Stomach (tissue), 4 donors: ENCODE data around the gene GNAT3.

Source experiments
- EP300 ChIP-seq: sonication (generic); formaldehyde crosslinking; IDR thresholded peaks from one replicate; pipeline ENCODE4 v1.6.1; 2017; ENCODE audit warnings: antibody characterized with exemption
- POLR2A ChIP-seq, 4 donors: fragments of 450-650 bp; IDR thresholded peaks; one replicate each; pipeline ENCODE4 v1.6.1; 2016; ENCODE audit warnings: antibody characterized with exemption in 4 of 4, control low read depth in 2 of 4, mild to moderate bottlenecking in 1 of 4, moderate library complexity in 1 of 4
- POLR2AphosphoS5 ChIP-seq, 3 donors: sonication (generic); formaldehyde crosslinking; IDR thresholded peaks; one replicate each; pipeline ENCODE4 v1.6.1; 2016; ENCODE audit warnings: antibody characterized with exemption in 3 of 3
- TF ChIP-seq, protein P1 (sequence below), 7 experiments: fragments of 450-650 bp in 4 of 7; fragments of 200-600 bp in 3 of 7; sonication (generic) in 3 of 7; IDR thresholded peaks; one replicate each; pipeline ENCODE4 v1.5.1; 2016 to 2019; ENCODE audit warnings: antibody characterized with exemption in 7 of 7, control low read depth in 2 of 7, mild to moderate bottlenecking in 1 of 7

DNA sequence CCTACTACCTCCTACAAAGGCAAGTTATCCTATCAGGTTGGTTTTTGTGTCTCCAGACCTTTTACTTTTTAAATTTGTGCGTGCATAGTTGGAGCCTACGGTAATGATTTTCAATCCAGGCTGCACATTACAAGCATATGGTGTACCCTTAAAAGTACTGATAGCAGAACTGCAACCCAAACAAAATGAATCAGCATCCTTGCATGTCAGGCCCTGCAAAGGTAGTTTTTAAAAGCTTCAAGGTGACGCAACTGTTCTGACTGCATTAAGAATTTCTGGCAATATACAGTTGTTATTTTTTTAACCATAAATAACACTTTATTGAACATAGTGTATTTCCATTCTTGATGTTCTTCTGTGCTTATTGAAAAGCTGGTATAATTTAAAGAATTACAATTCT is 28.9 kb downstream of the GNAT3 start:
- TF ChIP-seq, protein P1, sequence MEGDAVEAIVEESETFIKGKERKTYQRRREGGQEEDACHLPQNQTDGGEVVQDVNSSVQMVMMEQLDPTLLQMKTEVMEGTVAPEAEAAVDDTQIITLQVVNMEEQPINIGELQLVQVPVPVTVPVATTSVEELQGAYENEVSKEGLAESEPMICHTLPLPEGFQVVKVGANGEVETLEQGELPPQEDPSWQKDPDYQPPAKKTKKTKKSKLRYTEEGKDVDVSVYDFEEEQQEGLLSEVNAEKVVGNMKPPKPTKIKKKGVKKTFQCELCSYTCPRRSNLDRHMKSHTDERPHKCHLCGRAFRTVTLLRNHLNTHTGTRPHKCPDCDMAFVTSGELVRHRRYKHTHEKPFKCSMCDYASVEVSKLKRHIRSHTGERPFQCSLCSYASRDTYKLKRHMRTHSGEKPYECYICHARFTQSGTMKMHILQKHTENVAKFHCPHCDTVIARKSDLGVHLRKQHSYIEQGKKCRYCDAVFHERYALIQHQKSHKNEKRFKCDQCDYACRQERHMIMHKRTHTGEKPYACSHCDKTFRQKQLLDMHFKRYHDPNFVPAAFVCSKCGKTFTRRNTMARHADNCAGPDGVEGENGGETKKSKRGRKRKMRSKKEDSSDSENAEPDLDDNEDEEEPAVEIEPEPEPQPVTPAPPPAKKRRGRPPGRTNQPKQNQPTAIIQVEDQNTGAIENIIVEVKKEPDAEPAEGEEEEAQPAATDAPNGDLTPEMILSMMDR (IDR thresholded peaks at IDR 0.05) = no peak
- TF ChIP-seq POLR2A (IDR thresholded peaks at IDR 0.05) (no peak), POLR2AphosphoS5 (IDR thresholded peaks at IDR 0.05) (no peak), EP300 (no peak)
